ENCODE data around the gene ACCS.

Gene ACCS

DNA sequence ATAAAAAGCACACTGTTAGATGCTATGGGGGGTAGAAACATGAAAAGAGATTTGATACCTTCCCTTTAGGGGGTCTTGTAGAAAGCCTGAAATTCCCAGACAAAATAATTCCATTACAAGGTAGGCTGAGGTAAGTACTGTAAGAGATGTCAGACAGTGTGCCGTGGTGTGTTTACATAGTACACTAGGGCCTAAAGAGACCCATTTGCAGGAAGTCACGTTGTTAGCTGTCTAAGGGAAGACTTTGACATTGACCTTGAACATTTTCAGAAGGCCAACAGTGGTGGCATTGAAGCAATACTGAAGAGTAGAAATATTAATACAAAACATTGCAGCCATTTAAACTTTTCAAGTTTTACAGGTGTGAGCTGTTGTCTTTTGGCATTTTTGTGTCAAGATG, 60.2 kb downstream of the ACCS start:
- TF ChIP-seq, protein P1, sequence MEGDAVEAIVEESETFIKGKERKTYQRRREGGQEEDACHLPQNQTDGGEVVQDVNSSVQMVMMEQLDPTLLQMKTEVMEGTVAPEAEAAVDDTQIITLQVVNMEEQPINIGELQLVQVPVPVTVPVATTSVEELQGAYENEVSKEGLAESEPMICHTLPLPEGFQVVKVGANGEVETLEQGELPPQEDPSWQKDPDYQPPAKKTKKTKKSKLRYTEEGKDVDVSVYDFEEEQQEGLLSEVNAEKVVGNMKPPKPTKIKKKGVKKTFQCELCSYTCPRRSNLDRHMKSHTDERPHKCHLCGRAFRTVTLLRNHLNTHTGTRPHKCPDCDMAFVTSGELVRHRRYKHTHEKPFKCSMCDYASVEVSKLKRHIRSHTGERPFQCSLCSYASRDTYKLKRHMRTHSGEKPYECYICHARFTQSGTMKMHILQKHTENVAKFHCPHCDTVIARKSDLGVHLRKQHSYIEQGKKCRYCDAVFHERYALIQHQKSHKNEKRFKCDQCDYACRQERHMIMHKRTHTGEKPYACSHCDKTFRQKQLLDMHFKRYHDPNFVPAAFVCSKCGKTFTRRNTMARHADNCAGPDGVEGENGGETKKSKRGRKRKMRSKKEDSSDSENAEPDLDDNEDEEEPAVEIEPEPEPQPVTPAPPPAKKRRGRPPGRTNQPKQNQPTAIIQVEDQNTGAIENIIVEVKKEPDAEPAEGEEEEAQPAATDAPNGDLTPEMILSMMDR (IDR thresholded peaks at IDR 0.05; ENCODE audit: insufficient read depth, missing control alignments), result no peak
- FAIRE-seq, result no peak
- no peak for DNase-seq (ENCODE audit: insufficient read length, low spot score)

DNA sequence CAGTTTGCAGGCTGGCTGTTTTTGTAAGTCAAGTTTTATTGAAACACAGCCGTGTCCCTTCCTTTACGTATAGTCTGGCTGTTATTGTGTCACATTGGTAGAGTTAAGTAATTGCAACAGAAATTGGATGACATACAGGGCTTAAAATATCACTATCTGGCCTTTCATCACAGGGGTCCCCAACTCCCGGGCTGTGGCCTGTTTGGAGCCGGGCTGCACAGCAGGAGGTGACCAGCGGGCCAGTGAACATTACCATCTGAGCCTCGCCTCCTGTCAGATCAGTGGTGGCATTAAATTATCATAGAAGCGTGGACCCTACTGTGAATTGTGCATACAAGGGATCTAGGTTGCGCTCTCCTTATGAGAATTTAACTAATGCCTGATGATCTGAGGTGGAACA, 61.1 kb downstream of the ACCS start:
- FAIRE-seq (no peak), DNase-seq (ENCODE audit: insufficient read length, low spot score) (no peak)
- TF ChIP-seq, protein P1 (IDR thresholded peaks at IDR 0.05; ENCODE audit: insufficient read depth, missing control alignments), result no peak

DNA sequence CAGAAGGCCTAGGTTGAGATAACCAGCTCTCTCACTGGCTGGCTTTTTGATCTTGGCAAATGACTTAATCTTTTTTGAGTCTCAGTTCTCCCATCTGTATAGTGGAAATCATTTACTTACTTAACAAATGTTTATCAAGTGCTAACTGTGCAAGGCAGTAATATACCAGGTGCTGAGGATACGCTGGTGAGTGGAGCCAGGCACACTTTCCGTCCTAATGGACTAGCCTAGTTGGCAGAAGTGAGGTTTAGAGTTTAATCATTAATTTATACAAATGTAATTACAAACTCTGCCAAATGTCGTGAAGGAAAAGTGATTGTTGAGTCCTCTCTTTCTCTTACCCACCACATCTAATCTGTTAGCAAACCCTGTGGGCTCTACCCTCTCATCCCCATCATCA, 62.7 kb downstream of the ACCS start:
- no peak for DNase-seq (ENCODE audit: insufficient read length, low spot score)
- TF ChIP-seq, protein P1 (IDR thresholded peaks at IDR 0.05; ENCODE audit: insufficient read depth, missing control alignments), result no peak
- no peak for FAIRE-seq

DNA sequence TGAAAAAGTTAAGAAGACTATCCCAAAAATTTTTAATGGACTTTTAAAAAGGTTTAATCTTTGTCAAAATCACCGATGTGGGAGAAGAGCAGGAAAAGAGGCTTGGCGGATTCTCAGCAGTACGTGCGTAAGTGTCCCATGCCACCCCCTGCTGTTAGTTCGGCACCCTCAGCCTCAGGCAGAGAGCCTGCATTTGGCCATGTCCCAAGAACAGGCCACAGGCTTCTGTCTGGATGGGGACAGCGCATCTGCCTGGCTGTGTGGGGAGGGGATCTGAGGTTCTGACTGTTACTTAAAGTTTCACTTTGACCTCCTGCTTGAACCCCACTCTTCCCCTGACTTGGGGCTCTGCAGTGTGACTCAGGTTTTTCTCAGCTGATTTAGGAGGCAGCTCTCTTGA, 64.7 kb downstream of the ACCS start:
- FAIRE-seq (no peak), DNase-seq (ENCODE audit: insufficient read length, low spot score) (no peak)
- TF ChIP-seq, protein P1 (IDR thresholded peaks at IDR 0.05; ENCODE audit: insufficient read depth, missing control alignments), result no peak

DNA sequence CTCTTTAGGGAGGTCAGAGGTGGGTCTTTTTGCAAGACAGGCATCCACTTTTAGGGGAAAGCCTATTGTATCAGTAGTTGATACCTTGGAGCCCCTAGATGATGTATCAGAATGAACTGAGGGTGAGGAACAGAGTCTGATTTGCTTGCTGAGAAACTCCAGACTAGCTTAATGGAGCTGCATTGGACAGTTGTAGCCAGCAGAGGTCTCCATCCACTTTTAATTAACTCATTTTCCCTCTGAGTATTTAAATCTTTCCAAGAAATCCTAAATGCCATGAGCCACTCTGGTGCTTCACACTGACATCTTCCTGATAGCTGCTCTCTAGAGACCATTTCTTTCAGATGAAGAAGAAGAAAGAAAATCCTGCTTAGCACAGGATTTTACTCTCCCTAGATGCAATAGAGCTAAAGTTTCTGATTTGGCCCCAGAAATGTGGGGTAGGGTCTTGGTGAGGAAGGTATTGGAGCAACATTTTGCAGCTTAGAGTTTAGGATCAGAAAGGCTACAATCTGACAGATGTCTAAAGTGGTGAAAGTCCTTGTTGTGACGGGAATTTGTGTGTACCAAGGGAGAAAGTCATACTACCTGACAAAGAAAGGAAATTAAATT, 67.4 kb downstream of the ACCS start:
- FAIRE-seq, result no peak
- TF ChIP-seq, protein P1 (IDR thresholded peaks at IDR 0.05; ENCODE audit: insufficient read depth, missing control alignments), result peak; percentile 64
- DNase-seq (ENCODE audit: insufficient read length, low spot score), result no peak
